Activated CD4-positive, CD25-positive, alpha-beta regulatory T cell treated with anti-CD3 and anti-CD28 coated beads, Interleukin-2, amount 50 U/mL, for 24 hours (primary cell): ENCODE results near the gene RIC8B.

ENCODE experiments used
- ATAC-seq, 2 donors: fragments of 150-1000 bp; cut with Tn5 transposase; one replicate each; pipeline ENCODE4 v1.10.0; 2021; ENCODE audit warnings: mild to moderate bottlenecking in 1 of 2, moderate library complexity in 1 of 2

The RIC8B gene

GRCh38 chr12:106801830-106802533, 27.5 kb downstream of the RIC8B start:
- no peak for ATAC-seq

GRCh38 chr12:106804668-106805067, 30.2 kb downstream of the RIC8B start:
- no peak for ATAC-seq

GRCh38 chr12:106814714-106815113, 40.2 kb downstream of the RIC8B start:
- no peak for ATAC-seq

GRCh38 chr12:106815741-106816140, 41.3 kb downstream of the RIC8B start:
- ATAC-seq, result no peak

- no peak for ATAC-seq
Measured at GRCh38 chr12:106816231-106816630, 41.7 kb downstream of the RIC8B start.

- ATAC-seq, result no peak
Measured at GRCh38 chr12:106819991-106820390, 45.5 kb downstream of the RIC8B start.

- no peak for ATAC-seq
Measured at GRCh38 chr12:106831699-106832098, 57.2 kb downstream of the RIC8B start.

GRCh38 chr12:106837782-106838181, 63.3 kb downstream of the RIC8B start:
- ATAC-seq, result no peak

- ATAC-seq, result no peak
Measured at GRCh38 chr12:106839333-106839732, 64.9 kb downstream of the RIC8B start.

GRCh38 chr12:106840243-106840642, 65.8 kb downstream of the RIC8B start:
- no peak for ATAC-seq

- ATAC-seq, result no peak
Measured at GRCh38 chr12:106841510-106842302, 67.2 kb downstream of the RIC8B start.

- no peak for ATAC-seq
Measured at GRCh38 chr12:106845902-106846301, 71.4 kb downstream of the RIC8B start.

- ATAC-seq, result no peak
Measured at GRCh38 chr12:106847861-106848260, 73.4 kb downstream of the RIC8B start.

- no peak for ATAC-seq
Measured at GRCh38 chr12:106851306-106851705, 76.8 kb downstream of the RIC8B start.

GRCh38 chr12:106854723-106855122, 80.2 kb downstream of the RIC8B start:
- ATAC-seq, result no peak

GRCh38 chr12:106855221-106855758, 80.8 kb downstream of the RIC8B start:
- ATAC-seq, result peak; percentile 25 to 48

GRCh38 chr12:106861984-106862916, 87.8 kb downstream of the RIC8B start:
- ATAC-seq, result no peak

- no peak for ATAC-seq
Measured at GRCh38 chr12:106863189-106863588, 88.7 kb downstream of the RIC8B start.

GRCh38 chr12:106865683-106866082, 91.2 kb downstream of the RIC8B start:
- no peak for ATAC-seq

GRCh38 chr12:106866426-106867080, 92.1 kb downstream of the RIC8B start:
- ATAC-seq, result no peak

- ATAC-seq, result no peak
Measured at GRCh38 chr12:106867651-106868050, 93.2 kb downstream of the RIC8B start.

- ATAC-seq, result no peak
Measured at GRCh38 chr12:106868982-106869700, 94.7 kb downstream of the RIC8B start.
